CD14-positive monocyte (primary cell): Measurements from ENCODE around the gene PCDH15. TPM values are rescaled to one million over a fixed set of nuclear protein-coding genes. Genes with fewer than 3 reads are reported as not detected.

ENCODE experiments used
- DNase-seq, 3 donors: peaks; one replicate each; pipeline ENCODE4 v3.0.0-alpha.2; 2011 to 2022
- H2AFZ ChIP-seq: 2 replicates; pipeline ENCODE4 v1.6.0; 2012; ENCODE audit warnings: mild to moderate bottlenecking, low read depth, low read length, inconsistent platforms; ENCODE audit not compliant: insufficient read depth, poor library complexity, severe bottlenecking
- H3K27ac ChIP-seq, 2 donors: 1 replicate in 1 of 2; 2 replicates in 1 of 2; pipeline ENCODE4 v1.5.1; 2012 to 2013; ENCODE audit warnings: low read length in 2 of 2, control low read depth in 1 of 2, inconsistent platforms in 1 of 2, low read depth in 1 of 2, mild to moderate bottlenecking in 1 of 2
- H3K27me3 ChIP-seq, 2 donors: one replicate each; pipeline versions ENCODE4 v1.6.0 to v1.6.1; 2011 to 2013; ENCODE audit warnings: low read length in 2 of 2; ENCODE audit not compliant: control insufficient read depth in 2 of 2, insufficient read depth in 2 of 2
- H3K36me3 ChIP-seq, 2 donors: replicated peaks in 1 of 2; 1 replicate in 1 of 2; 2 replicates in 1 of 2; pipeline versions ENCODE4 v1.5.1 to v1.6.1; 2012 to 2013; ENCODE audit warnings: low read length in 2 of 2, control low read depth in 1 of 2, inconsistent platforms in 1 of 2, mild to moderate bottlenecking in 1 of 2; ENCODE audit not compliant: insufficient read depth in 2 of 2, control insufficient read depth in 1 of 2
- H3K4me1 ChIP-seq, 2 donors: 1 replicate in 1 of 2; 2 replicates in 1 of 2; pipeline versions ENCODE4 v1.5.1 to v1.6.1; 2012 to 2013; ENCODE audit warnings: low read length in 2 of 2, control low read depth in 1 of 2, inconsistent platforms in 1 of 2, mild to moderate bottlenecking in 1 of 2, moderate library complexity in 1 of 2; ENCODE audit not compliant: insufficient read depth in 2 of 2, control insufficient read depth in 1 of 2
- H3K4me2 ChIP-seq: replicated peaks from 2 replicates; pipeline ENCODE3; 2012; ENCODE audit warnings: low read length, moderate library complexity, mild to moderate bottlenecking; ENCODE audit not compliant: poor library complexity, severe bottlenecking; ENCODE audit errors: extremely low read depth
- H3K4me3 ChIP-seq, 3 experiments: fragments of 200-600 bp in 1 of 3; sonication (generic) in 1 of 3; replicated peaks in 1 of 3; 1 replicate in 2 of 3; 2 replicates in 1 of 3; pipeline ENCODE4 v1.5.1; 2011 to 2013; ENCODE audit warnings: low read length in 3 of 3, mild to moderate bottlenecking in 3 of 3, control low read depth in 2 of 3, low read depth in 2 of 3, inconsistent platforms in 1 of 3, moderate library complexity in 1 of 3
- H3K79me2 ChIP-seq: 2 replicates; pipeline ENCODE4 v1.6.0; 2012; ENCODE audit warnings: mild to moderate bottlenecking, control low read depth, inconsistent platforms, low read length, moderate library complexity; ENCODE audit not compliant: insufficient read depth
- H3K9ac ChIP-seq: 2 replicates; pipeline ENCODE4 v1.6.0; 2017; ENCODE audit warnings: low read length, mild to moderate bottlenecking; ENCODE audit not compliant: insufficient read depth, poor library complexity, severe bottlenecking
- H3K9me3 ChIP-seq, 2 donors: replicated peaks in 1 of 2; 1 replicate in 1 of 2; 2 replicates in 1 of 2; pipeline versions ENCODE4 v1.5.1 to v1.6.1; 2012 to 2013; ENCODE audit warnings: low read length in 2 of 2, control low read depth in 1 of 2; ENCODE audit not compliant: control insufficient read depth in 1 of 2, insufficient read depth in 1 of 2
- H4K20me1 ChIP-seq: 2 replicates; pipeline ENCODE4 v1.6.0; 2012; ENCODE audit warnings: mild to moderate bottlenecking, low read length, control low read depth, moderate library complexity; ENCODE audit not compliant: insufficient read depth
- H3K27ac Mint-ChIP-seq, 7 donors: one replicate each; pipeline ENCODE4 v1.8.0; 2020; ENCODE audit warnings: mild to moderate bottlenecking in 7 of 7, mixed read lengths in 7 of 7, moderate library complexity in 6 of 7, inconsistent platforms in 2 of 7
- H3K27me3 Mint-ChIP-seq, 3 donors: one replicate each; pipeline ENCODE4 v1.8.0; 2021 to 2022; ENCODE audit warnings: low read depth in 3 of 3, mild to moderate bottlenecking in 3 of 3, mixed read lengths in 3 of 3, moderate library complexity in 3 of 3, inconsistent platforms in 1 of 3
- H3K36me3 Mint-ChIP-seq, 2 donors: one replicate each; pipeline ENCODE4 v1.8.0; 2020; ENCODE audit warnings: mixed read lengths in 2 of 2, inconsistent platforms in 1 of 2, mild to moderate bottlenecking in 1 of 2
- H3K4me1 Mint-ChIP-seq: one replicate; pipeline ENCODE4 v1.8.0; 2020; ENCODE audit warnings: mild to moderate bottlenecking, mixed read lengths
- H3K4me3 Mint-ChIP-seq, 2 donors: one replicate each; pipeline ENCODE4 v1.8.0; 2020; ENCODE audit warnings: mild to moderate bottlenecking in 2 of 2, mixed read lengths in 2 of 2, moderate library complexity in 1 of 2
- H3K9me3 Mint-ChIP-seq, 7 donors: one replicate each; pipeline ENCODE4 v1.8.0; 2020 to 2022; ENCODE audit warnings: mixed read lengths in 7 of 7, mild to moderate bottlenecking in 6 of 7, moderate library complexity in 6 of 7, inconsistent platforms in 2 of 7
- CTCF ChIP-seq: fragments of 200-600 bp; IDR thresholded peaks from one replicate; pipeline ENCODE4 v1.8.0; 2022; ENCODE audit warnings: antibody characterized with exemption, mild to moderate bottlenecking
- WGBS: methylation state at CpG from one replicate; pipeline ENCODE4 v1.1.5; 2013; ENCODE audit warnings: missing lambda C conversion rate; ENCODE audit not compliant: insufficient coverage; 5-methylcytosine and 5-hydroxymethylcytosine counted together
- intact Hi-C, 2 donors: fragments of 100-400 bp; cut with micrococcal nuclease; formaldehyde crosslinking; loops; one replicate each; pipeline versions ENCODE4 v1.15.0 to v1.15.1; 2023
- polyA plus RNA-seq, 3 donors: library from polyadenylated mRNA; depleted of rRNA in 1 of 3; unstranded in 2 of 3; stranded (reverse) in 1 of 3; fragments of 300-500 nt in 2 of 3; fragments of >200 nt in 1 of 3; fragmentation: Illumina TruSeq in 2 of 3; gene quantifications; 1 replicate in 2 of 3; 2 replicates in 1 of 3; pipeline ENCODE4 v1.2.3, GENCODE V29; 2012 to 2021

The PCDH15 gene
- polyA plus RNA-seq, 3 donors = not detected

DNA sequence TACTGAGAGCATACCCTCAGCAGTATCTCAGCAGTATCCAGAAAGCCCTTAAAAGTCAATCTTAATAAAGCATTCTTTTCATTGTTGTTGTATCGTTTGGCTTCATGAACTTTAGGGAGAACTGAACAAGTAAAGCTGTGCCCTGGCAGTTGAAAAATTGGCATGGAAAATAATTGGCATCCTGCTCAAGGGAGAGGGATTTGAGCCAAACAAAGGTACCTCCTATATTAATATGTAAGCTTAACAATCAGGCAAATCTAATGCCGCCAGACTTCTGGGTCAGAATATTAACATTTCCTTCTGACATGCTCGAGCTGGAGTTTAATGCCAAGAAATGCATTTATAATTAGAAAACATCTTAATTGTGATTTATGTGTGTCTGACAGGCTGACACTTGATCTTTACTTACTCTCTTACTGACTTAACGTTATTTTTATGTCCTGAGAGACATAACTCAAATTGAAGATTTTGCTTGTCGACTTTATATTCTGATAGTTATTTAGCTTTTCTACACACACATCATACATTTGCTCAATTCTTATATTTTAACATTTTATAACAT lies 42.1 kb upstream of the PCDH15 start:
- Histone ChIP-seq H4K20me1 (no peaks in the 10 kb centered on the region), H3K9ac (no peak overlapping the region), H3K4me3 (no peak overlapping the region), H2AFZ (no peak overlapping the region), H3K27ac (no peak overlapping the region), H3K79me2 (no peaks in the 10 kb centered on the region), H3K27me3 (no peaks in the 10 kb centered on the region), H3K4me2 (no peak overlapping the region), H3K36me3 (no peaks in the 10 kb centered on the region), H3K4me1 (no peaks in the 10 kb centered on the region), H3K9me3 (no peaks in the 10 kb centered on the region)
- no peak overlapping the region for H3K27ac Mint-ChIP-seq
- H3K4me1 Mint-ChIP-seq = no peaks in the 10 kb centered on the region
- intact Hi-C loops = no loop called here
- DNase-seq = no peak
- no peak overlapping the region for H3K4me3 Mint-ChIP-seq
- peaks cover 0 to 1% (median 0%) of the 10 kb centered on the region in 3 donors for H3K27me3 Mint-ChIP-seq
- H3K36me3 Mint-ChIP-seq = no peaks in the 10 kb centered on the region
- WGBS = no CpG with 5 or more reads among the region's 5 CpGs
- no peak for TF ChIP-seq CTCF
- H3K9me3 Mint-ChIP-seq = no peaks in the 10 kb centered on the region

DNA sequence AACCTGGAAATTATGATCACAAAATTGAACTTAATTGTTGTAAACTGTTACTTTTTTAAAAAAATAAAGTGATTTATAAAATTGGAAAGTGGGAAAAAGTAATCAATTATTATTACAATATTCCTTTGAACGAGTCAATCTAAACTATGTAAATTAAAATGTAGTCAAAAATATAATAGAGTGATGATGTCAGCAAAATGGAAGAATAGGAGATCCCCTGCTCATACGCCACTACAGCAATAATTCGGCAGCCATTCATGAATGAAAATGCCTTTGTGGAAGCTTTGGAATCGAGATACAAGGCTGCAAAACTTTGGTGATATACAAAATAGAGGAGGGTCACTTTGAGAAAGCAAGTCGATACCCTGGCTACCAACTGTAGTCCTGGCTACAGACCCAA lies 36.4 kb upstream of the PCDH15 start:
- H2AFZ ChIP-seq = no peak overlapping the region
- H3K79me2 ChIP-seq = no peaks in the 10 kb centered on the region
- H3K27ac ChIP-seq = no peak overlapping the region
- H3K9me3 ChIP-seq = no peaks in the 10 kb centered on the region
- TF ChIP-seq CTCF = no peak
- no peak overlapping the region for H3K27ac Mint-ChIP-seq
- H3K4me3 ChIP-seq = no peak overlapping the region
- WGBS = 93% methylated on average over 3 of the region's 5 CpGs
- no peak overlapping the region for H3K4me3 Mint-ChIP-seq
- peaks cover 0 to 1% (median 0%) of the 10 kb centered on the region in 3 donors for H3K27me3 Mint-ChIP-seq
- no peaks in the 10 kb centered on the region for H3K4me1 Mint-ChIP-seq
- H3K27me3 ChIP-seq = no peaks in the 10 kb centered on the region
- no peak for DNase-seq
- intact Hi-C loops = no loop called here
- no peaks in the 10 kb centered on the region for H4K20me1 ChIP-seq
- H3K36me3 Mint-ChIP-seq = no peaks in the 10 kb centered on the region
- no peaks in the 10 kb centered on the region for H3K4me1 ChIP-seq
- no peak overlapping the region for H3K4me2 ChIP-seq
- no peak overlapping the region for H3K9ac ChIP-seq
- no peaks in the 10 kb centered on the region for H3K36me3 ChIP-seq
- H3K9me3 Mint-ChIP-seq = peaks cover 0 to 3% (median 0%) of the 10 kb centered on the region in 7 donors
